Right renal cortex interstitium (tissue), 3 donors: ENCODE measurements around the gene BBIP1. TPM values are rescaled to one million over a fixed set of nuclear protein-coding genes. Genes with fewer than 3 reads are reported as not detected.
A peak's percentile ranks its signal among the peaks of the same experiment; 100 is the strongest.

Experiments
- DNase-seq, 3 donors: peaks; one replicate each; pipeline ENCODE4 v3.0.0-alpha.2; 2013; ENCODE audit warnings: low read depth in 3 of 3, low spot score in 2 of 3
- polyA plus RNA-seq, 3 donors: library from polyadenylated mRNA; unstranded; fragments of 120-200 nt; gene quantifications; one replicate each; pipeline ENCODE4 v1.2.1, GENCODE V29; 2013; ENCODE audit not compliant: insufficient read length in 3 of 3

Gene BBIP1, protein sequence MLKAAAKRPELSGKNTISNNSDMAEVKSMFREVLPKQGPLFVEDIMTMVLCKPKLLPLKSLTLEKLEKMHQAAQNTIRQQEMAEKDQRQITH
- polyA plus RNA-seq, result 10 to 100 TPM; 48.0 to 56.4 (median 49.5) TPM

DNA sequence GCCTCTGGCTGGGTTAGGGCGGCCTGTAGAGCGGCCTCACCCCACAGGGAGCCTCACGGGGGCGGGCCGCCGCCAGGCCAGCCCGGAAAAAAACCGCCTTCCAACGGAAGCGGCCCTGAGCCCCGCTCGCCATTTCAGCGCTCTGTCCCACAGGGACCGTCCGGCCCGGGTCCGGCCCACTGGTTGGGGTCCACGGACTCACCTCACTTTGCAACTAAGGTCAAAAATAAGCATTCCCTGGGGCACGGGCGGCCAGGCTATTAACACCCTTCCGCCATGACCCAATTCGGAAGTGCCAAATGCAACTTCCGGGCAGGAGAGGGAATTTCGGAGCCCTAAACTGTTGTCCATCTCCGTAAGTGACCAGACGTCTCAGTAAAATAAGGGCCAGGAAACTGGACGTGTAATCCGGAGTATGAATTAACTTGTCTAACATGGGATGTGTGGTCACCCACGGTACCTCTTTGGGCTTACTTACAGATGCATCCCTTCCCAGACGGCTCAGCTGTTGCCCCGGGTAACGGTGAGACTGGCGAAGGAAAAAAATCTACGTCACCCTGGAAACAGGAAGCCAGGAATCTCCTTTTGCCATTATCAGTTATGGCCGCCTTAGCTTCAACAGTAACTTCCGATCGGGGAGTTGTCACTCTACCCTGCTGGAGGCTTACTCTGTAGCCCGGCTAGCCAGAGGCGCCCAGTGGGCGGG is at the start of gene BBIP1:
Gene BBIP1 (minus strand): TSS at position 538 of the 706 bp plus-strand sequence. CDS start 1,023 bp downstream, outside the sequence.
- peak; percentile 98 to 99 (median 98) for DNase-seq

DNA sequence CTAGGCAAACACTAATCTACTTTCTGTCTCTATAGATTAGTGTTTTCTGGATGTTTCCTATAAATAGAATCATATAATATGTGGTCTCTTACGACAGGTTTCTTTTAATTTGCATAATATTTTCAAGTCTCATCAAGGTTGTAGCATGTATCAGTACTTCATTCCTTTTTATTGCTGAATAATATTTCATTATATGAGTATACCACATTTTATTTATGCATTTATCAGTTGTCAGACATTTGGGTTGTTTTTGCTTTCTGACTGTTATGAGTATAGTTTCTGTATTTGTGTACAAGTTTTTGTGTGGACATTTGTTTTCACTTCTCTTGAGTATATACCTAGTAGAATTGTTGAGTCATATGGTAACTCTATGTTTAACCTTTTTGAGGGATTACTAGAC is 48.7 kb upstream of the BBIP1 start:
- DNase-seq, result no peak

DNA sequence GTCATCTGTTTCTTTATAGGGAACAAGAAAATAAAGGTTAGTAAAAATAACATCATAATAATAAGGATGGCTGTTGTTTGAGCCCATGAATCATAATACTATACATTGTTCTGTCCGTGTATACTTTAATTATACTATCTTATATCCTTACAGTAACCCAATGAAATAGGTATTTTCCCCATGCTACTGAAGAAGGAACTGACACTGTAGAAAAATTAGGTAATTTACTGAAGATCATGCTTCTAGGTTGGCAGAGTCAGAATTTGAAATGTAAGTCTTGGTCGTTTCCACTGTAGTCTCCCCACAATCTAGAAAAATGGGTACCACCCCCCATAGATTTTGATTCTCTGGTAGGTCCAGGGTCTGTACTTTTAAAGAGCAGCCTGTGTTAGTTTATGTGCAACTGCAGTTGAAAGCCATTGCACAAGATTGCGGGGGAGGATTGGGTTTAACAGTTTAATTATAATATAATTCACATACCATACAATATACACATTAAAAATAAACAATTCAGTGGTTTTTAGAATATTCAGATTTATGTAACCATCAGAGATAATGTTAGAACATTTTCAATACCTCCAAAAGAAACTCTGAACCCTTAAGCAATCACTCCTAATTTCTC is 48.1 kb upstream of the BBIP1 start:
- no peak for DNase-seq

DNA sequence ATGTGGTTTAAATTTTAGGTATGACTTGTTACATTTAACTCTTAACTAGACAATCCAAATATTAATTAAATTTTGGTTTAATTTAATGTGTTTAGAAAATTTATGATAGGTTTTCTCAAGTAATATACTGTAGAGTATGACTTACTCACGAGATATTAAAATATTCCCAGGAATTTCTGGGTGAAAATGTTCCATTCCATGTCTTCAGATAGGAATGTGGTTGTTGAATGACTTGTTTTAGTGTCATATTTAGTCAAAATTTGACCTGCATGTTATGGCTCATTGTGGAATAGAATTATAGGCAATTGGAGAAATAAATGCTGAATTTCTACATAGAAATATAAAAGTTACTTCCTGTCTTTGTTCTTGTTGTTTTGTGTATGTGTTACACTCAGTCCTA is 47.2 kb upstream of the BBIP1 start:
- no peak for DNase-seq

DNA sequence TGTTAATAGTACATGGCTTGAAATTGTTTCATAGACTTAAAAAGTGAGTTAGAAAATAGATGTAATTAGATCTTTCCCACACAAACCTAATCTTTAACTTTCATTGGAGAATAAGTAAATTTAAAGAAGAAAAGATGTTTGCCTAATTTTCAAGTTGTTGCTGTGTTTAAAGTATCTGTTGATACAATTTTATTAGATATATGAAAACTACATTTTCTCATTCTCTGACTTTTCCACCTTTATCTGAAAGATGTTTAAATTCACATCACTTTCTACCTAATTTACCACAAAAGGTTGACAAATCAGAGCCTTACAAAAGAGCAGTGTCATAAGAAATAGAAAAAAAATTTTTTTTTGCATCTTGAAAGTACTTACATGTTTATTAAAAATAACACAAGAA is 46.2 kb upstream of the BBIP1 start:
- DNase-seq, result no peak

DNA sequence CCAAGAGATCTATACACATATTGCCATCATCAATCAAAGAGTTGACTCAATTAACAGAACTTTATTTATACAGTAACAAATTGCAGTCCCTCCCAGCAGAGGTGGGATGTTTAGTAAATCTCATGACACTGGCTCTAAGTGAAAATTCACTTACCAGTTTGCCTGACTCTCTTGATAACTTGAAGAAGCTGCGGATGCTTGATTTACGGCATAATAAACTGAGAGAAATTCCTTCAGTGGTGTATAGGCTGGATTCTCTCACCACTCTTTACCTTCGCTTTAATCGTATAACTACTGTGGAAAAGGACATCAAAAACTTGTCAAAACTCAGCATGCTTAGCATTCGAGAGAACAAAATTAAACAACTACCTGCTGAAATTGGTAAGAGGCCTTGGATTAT is 45.7 kb upstream of the BBIP1 start:
- peak in 1 of 3 donors; percentile 8 for DNase-seq

DNA sequence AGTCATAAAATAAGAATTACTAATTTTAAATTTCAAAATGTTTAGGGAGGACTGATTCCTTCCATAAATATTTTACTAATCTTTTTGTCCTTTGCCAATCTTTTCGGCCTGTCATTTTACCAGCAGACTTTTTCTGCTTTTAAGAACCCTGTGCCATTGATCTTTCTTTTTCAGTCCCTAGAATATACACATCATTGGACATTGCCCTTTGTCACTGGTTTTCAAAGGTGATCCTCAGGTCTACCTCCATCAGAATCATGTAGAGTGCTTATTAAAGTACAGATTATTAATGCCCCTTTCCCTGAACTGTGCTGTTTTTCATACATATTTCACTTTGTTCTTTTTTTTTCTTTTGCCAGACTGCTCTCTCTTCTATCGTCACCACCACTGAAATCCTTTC is 44.2 kb upstream of the BBIP1 start:
- DNase-seq, result no peak

DNA sequence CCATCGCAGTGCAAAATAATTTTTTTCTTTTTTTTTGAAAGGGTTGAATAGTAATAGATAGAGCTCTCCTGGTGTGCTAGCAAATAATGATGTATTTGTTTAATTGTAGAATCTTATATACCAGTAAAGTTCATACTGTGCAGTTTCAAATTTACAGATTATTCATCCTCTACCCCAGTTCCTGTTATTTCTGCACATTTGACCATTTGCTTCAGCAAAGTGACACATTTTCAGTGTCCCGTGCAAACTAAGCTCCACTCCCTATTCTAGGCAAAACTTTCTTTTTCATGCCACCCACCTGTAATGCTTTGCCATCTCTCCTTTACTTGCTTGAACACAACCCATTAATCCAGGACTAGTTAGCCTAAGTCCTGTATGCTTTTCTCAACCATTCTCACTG is 43.5 kb upstream of the BBIP1 start:
- DNase-seq, result no peak

DNA sequence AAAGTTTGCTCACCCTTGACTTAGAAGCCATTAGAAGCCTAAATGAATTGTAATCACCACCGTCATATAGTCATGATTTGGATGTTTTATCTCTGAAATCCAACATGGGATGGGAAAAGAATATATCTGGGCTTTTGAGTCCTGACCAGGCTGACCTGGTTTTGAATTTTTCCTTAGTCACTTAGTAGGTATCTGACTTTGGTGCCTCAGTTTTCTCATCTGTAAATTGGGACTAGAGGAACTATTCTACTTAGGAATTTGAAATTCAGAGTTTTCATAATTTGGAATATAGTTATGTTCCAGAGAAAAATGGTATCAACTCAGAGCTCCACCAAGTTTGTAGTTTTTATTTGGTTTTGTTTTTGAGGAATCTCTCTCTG is 41.3 kb upstream of the BBIP1 start:
- no peak for DNase-seq

DNA sequence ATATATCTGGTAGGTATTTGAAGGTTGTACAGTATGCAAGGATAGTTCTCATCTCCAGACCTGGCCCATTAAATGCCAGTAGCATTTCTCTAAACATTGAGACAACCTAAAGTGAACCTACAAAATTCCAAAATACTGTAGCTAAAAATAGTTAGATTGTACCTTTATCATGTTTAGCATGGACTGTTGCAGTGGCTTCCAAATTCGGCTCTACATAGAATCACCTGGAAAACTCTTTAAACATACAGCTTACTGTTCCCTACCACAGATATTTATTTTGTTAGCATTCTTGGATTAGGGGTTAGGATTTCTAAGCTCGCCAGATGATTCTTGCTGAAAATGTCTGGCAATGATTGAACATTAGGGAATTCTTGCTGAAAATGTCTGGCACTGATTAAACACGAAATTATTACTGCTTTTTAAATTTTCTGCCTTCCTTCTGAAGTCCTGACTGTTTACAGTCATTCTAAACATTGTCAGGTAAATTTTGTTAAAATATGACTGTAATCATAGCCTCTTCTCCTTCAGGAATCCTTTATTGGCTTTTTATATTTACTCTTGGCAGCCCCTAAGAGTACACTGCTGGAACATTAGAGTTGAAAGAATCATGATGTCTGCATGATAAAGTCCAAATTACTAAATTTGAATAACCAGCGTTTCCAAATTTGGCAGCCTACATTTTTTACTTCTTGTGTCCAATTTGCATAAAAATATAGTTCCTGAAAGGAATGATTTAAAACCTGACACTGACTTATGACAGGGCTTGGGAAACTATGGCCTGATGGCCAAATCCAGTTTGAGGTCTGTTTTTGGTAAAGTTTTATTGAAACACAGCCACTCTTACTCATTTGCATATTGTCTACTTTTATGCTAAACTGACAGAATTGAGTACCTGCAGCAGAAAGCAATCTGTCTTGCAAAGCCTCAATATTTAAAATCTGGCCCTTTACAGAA is 40.7 kb upstream of the BBIP1 start:
- no peak for DNase-seq

DNA sequence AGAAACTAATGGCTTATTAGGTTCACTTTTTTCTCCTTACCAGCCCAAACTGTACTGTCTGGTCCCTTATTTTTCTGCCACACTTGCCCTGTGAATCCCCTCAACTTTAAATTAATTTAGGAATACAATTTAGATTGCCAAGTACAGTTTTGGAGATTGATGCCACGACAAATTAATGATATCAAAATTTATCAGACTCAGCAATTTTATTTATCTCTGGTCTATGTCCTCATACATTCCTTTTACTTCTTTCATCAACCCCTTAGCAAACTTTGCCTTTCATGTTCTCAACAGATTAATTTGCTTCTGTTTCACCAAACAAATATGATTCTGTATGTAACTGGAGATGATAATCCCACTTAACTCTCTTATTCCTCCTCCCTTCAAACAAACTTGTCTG is 38.6 kb upstream of the BBIP1 start:
- no peak for DNase-seq

DNA sequence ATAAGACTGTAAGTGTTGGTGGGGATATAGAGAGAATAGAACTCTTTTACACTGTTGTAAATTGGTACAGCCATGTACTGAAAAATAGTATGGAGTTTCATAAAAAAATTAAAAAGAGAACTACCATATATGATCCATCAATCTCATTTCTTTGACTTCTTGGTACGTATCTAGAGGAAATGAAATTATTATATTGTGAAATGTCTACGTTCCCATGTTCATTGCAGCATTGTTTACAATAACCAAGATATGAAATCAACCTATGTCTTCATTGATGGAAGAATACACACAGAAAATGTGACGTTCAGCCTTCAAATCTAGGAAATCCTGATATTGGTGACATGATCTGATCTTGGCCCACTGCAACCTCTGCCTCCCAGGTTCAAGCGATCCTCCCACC is 32.4 kb upstream of the BBIP1 start:
- DNase-seq, result no peak

DNA sequence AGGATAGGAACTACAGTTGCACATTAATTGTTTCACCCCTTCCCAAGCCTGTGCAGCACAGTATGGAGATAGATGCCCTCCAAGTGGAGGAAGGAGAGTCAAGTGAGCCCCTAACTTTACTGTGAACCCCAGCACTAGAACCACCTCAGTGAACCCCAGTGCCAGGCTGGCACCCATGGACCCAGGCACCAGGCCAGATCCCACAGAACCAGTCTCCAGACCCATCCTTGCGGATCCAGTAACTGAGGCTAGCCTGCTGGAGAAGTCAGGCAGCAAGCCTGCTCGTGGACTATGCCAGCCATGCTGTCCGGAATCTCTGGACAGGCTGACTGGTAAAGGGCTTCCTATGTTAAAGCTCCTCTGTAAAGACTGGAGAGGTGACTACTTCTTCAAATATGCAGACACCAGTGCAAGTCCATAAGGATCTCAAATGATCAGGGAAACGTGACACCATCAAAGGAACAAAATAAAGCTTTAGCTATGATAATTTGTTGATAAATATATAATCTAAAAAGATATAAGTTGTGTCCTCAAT is 28.1 kb upstream of the BBIP1 start:
- DNase-seq, result no peak

DNA sequence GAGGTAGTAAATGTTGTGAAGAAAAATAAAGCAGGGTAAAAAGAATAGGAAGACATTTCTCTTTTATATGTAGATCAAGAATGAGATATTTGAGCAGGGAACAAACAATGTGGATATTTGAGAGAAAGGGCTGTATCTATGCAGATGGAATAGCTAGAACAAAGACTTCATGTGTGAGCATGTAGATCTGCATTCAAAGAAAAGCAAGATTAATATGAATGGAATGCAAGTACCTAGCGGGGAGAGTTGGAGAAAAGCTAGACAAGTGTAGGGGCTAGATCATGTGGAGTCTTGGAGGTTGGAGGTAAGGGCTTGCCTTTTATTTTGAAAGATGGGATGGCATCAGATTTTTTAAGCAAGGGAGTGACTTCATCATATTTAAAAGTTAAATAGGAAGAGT is 27.5 kb upstream of the BBIP1 start:
- no peak for DNase-seq

DNA sequence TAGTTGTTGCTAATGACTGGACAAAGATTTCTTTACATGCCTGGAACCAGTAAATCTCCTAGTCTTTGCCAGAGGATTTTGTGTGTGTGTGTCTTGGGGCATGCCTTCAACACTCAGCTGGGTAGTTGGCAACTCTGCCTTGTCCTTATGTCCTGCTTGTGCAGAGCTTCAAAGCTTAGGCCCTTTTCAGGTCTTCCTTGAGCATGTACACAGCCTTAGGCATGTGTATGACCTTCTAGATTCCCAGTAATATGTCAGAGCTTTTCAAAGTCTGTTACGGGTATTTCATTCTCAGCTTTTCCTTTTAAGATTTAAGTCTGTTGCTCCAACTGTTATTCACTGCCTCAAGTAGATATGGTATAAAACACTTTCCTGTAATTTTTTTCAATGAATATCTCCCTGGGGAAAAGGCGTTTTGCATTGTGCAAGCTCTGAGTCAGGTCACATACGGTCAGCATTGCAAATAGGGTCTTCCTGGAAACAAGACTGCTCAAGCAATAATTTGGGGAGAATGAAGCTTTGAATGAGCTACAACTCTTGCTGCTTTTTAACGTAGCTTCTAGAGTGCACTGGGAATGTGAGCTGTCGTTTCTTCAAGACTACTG is 25.9 kb upstream of the BBIP1 start:
- DNase-seq, result no peak

DNA sequence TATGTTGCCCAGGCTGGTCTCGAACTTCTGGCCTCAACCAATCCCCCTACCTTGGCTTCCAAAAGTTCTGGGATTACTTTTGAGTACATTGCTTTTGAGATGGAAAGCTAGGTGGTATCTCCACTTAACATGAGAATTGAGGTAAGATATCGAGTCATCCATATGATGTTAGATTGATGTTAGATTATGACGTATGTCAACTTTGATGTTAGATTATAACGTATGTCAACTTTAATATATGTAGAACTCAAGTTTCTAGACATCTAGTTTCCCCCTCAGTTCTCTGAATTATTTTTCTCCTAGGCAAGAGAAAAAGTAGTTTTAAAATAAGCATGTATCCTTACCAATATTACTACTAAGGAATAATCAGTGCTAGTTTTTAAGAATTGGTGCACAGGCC is 20.4 kb upstream of the BBIP1 start:
- DNase-seq, result no peak

DNA sequence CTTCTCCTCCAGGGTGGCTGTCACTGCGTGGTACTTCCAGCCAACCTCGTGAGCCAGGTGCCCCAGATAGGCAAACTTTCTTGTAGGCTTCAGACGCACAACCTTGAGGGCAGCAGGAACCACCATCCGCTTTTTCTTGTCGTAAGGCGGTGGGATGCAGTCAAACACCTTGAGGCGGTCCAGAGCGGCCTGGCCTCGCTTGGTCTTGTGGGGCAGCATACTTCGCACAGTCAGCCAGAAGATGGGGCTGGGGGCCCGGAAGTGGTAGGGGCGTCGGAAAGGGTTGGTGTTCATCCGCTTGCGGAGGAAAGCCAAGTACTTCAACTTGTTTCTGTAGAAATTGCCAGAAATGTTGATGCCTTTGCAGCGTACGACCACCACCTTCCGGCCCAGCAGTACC is 17.8 kb upstream of the BBIP1 start:
- no peak for DNase-seq

DNA sequence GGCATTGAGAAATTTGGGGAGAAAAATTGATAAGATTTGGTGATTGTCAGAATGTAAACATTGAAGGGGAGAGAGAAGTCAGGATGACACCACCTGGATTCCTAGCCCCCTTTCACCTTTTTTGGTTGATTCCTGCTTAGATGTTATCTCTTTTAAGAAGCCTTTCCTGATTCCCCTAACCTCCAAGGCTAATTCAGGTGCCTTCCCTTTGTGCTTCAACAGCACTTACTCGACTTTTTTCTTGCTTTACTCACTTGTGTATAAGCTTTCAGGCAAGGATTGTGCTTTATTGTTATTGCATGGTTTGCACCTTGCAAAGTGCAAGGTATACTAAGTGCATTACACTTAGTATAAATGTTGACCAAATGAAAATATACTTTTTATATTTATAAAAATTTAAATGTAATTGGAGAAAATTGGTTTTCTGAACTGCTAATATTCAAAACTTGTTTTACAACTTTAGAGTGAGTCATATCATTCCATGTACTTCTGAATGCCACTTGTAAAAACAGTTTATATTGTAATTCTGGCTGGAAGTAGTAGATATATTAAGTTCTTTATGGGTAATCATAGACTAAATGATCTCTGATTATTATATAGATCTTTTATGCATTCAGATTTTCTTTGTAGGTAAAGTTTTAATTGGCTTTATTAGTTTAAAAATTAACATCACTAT is 13.7 kb upstream of the BBIP1 start:
- DNase-seq, result no peak

DNA sequence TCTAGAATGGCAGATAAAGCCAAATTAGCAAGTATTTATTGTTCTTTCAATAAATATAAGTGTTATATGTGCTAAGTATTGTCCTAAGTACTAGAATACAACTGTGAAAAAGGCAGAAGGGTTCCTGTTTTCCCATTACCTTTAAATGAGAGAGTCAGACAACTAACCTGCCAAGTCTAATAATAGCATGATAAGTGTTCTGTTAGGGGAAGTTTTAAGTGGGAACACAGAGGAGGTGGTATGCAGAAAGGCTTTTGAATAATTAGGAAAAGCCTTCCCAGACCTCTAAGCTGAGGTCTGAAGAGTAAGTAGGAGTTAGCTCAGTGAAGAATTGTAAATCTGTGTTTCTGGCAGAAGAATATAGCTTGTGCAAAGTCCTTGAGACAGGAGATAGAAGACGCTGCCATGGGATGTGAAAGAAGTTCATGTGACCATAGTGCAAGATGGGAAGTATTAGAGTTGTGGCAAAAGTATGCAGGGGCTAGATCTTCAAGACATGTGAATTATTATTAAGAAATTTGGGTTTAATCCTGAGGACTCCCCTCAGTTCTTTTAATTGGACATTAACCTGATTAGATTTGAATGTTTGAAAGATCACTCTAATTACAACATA is 12.9 kb upstream of the BBIP1 start:
- no peak for DNase-seq

DNA sequence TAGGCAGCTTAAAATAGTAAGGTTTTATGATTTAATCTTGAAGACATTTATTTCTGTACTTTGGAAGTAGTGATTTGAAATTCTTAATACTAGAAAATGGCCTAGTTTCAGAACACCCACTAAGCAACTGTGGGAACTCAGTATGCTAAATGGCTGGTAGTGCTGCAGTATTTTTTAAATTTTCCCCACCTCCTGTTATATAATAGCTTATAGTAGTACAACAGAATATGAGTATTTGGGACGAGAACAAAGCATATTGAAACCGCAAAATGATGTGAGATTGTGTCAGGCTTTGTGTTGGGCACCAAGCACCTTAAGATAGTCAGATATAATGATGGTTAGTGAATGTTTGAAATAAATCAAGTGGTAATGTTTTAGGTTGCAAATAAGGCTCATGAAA is 8.5 kb upstream of the BBIP1 start:
- no peak for DNase-seq
